NB4 (cell line): Measurements from ENCODE around the gene MACC1.

Experiments
- DNase-seq: peaks from one replicate; pipeline ENCODE4 v3.0.0; 2010; ENCODE audit warnings: low read depth
- H3K4me3 ChIP-seq: one replicate; pipeline ENCODE4 v1.5.1; 2011; ENCODE audit warnings: mild to moderate bottlenecking, low read depth, low read length, moderate library complexity
- CTCF ChIP-seq: IDR thresholded peaks from one replicate; pipeline ENCODE4 v1.5.1; 2012; ENCODE audit warnings: low read depth, low read length
- MAX ChIP-seq: IDR thresholded peaks from 2 replicates; pipeline ENCODE4 v1.6.1; 2011; ENCODE audit warnings: low read depth, low read length
- MYC ChIP-seq: IDR thresholded peaks from 2 replicates; pipeline ENCODE4 v1.6.1; 2011; ENCODE audit warnings: low read depth, low read length
- POLR2A ChIP-seq: IDR thresholded peaks from 2 replicates; pipeline ENCODE4 v1.6.1; 2011; ENCODE audit warnings: mild to moderate bottlenecking; ENCODE audit not compliant: insufficient read length; ENCODE audit errors: extremely low read depth

The MACC1 gene

GRCh38 chr7:20217193-20217948 lies at the start of gene MACC1:
Gene MACC1, minus strand, starts transcription at chr7:20217384. Its CDS starts 55,522 bp downstream, at chr7:20161862.
- peak; percentile 79 for DNase-seq

GRCh38 chr7:20264623-20265022 lies 47.4 kb upstream of the MACC1 start:
- DNase-seq: no peak
- no peak for TF ChIP-seq CTCF
- no peak for TF ChIP-seq MYC
- TF ChIP-seq MAX: no peak
- TF ChIP-seq POLR2A: no peak
- H3K4me3 ChIP-seq: no peak overlapping the region

More at GRCh38 chr7:20217193-20217948, at the start of gene MACC1:
- peak within 1 kb of the TSS; percentile 51 for H3K4me3 ChIP-seq
- TF ChIP-seq MYC (peak; percentile 68; the same call in 1 of the 2 replicates), CTCF (peak; percentile 35), POLR2A (no peak), MAX (peak; percentile 79; the same call in 1 of the 2 replicates)

- TF ChIP-seq MAX (no peak), POLR2A (no peak), CTCF (no peak), MYC (no peak)
- DNase-seq: no peak
- H3K4me3 ChIP-seq: no peak overlapping the region
These were observed 43.0 kb upstream of the MACC1 start for GRCh38 chr7:20260223-20260622.

GRCh38 chr7:20257212-20257611 lies 40.0 kb upstream of the MACC1 start:
- no peak for TF ChIP-seq CTCF
- TF ChIP-seq MYC: no peak
- TF ChIP-seq MAX: no peak
- no peak for TF ChIP-seq POLR2A
- H3K4me3 ChIP-seq: no peak overlapping the region
- DNase-seq: no peak

GRCh38 chr7:20249920-20250319 lies 32.7 kb upstream of the MACC1 start:
- no peak for DNase-seq
- H3K4me3 ChIP-seq: no peak overlapping the region
- TF ChIP-seq CTCF (no peak), POLR2A (no peak)

- no peak overlapping the region for H3K4me3 ChIP-seq
- DNase-seq: no peak
- TF ChIP-seq MAX: no peak
- no peak for TF ChIP-seq POLR2A
- TF ChIP-seq MYC: no peak
- no peak for TF ChIP-seq CTCF
These were observed 32.2 kb upstream of the MACC1 start for GRCh38 chr7:20249376-20249775.
